WTC11 (cell line): ENCODE results near the gene KIAA1586.

Experiments
- NR3C1 ChIP-seq: sonication (generic); formaldehyde crosslinking; conservative IDR thresholded peaks from 2 replicates; pipeline ENCODE4 v1.8.1; 2023; ENCODE audit warnings: low read depth, mild to moderate bottlenecking, missing genetic modification reagents
- TCF7 ChIP-seq: sonication (generic); formaldehyde crosslinking; IDR thresholded peaks from 2 replicates; pipeline ENCODE4 v1.8.0; 2022; ENCODE audit warnings: mild to moderate bottlenecking, low read depth, missing genetic modification reagents, moderate library complexity
- ZBTB21 ChIP-seq: sonication (generic); formaldehyde crosslinking; IDR thresholded peaks from 2 replicates; pipeline ENCODE4 v1.8.1; 2023; ENCODE audit warnings: mild to moderate bottlenecking, missing genetic modification reagents, borderline replicate concordance
- TF ChIP-seq, protein P1 (sequence below): fragments of 200-600 bp; IDR thresholded peaks from 2 replicates; pipeline ENCODE4 v1.8.0; 2022; ENCODE audit warnings: antibody characterized with exemption

DNA sequence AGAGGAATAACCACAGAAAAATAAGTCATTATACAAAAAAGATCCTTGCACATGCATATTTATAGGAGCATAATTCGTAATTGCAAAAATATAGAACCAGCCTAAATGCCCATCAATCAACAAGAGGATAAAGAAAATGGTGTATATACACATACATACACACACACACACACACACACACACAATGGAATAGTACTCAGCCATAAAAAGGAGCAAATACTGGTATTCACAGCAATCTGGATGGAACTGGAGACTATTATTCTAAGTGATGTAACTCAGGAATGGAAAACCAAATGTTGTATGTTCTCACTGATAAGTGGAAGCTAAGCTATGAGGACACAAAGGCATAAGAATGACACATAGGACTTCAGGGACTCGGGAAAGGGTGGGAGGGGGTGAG, 1.9 kb upstream of the KIAA1586 start:
- TF ChIP-seq, protein P1, sequence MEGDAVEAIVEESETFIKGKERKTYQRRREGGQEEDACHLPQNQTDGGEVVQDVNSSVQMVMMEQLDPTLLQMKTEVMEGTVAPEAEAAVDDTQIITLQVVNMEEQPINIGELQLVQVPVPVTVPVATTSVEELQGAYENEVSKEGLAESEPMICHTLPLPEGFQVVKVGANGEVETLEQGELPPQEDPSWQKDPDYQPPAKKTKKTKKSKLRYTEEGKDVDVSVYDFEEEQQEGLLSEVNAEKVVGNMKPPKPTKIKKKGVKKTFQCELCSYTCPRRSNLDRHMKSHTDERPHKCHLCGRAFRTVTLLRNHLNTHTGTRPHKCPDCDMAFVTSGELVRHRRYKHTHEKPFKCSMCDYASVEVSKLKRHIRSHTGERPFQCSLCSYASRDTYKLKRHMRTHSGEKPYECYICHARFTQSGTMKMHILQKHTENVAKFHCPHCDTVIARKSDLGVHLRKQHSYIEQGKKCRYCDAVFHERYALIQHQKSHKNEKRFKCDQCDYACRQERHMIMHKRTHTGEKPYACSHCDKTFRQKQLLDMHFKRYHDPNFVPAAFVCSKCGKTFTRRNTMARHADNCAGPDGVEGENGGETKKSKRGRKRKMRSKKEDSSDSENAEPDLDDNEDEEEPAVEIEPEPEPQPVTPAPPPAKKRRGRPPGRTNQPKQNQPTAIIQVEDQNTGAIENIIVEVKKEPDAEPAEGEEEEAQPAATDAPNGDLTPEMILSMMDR, result no peak
- no peak for TF ChIP-seq NR3C1 (CRISPR knock-in tag)
- no peak for TF ChIP-seq TCF7 (CRISPR knock-in tag)
- no peak for TF ChIP-seq ZBTB21 (CRISPR knock-in tag)
